H9 (cell line): ENCODE results near the gene EOGT. TPM values are rescaled to one million over a fixed set of nuclear protein-coding genes. Genes with fewer than 3 reads are reported as not detected.

Source experiments
- DNase-seq: peaks from one replicate; pipeline ENCODE4 v3.0.0-alpha.2; 2017
- H2AFZ ChIP-seq: one replicate; pipeline ENCODE4 v1.6.1; 2013; ENCODE audit warnings: mild to moderate bottlenecking, low read length, control low read depth, moderate library complexity
- H2AK5ac ChIP-seq: 2 replicates; pipeline ENCODE4 v1.6.1; 2013; ENCODE audit warnings: low read length, control low read depth, mixed read lengths; ENCODE audit not compliant: insufficient read length
- H2BK120ac ChIP-seq: one replicate; pipeline ENCODE4 v1.6.1; 2013; ENCODE audit warnings: low read depth, mild to moderate bottlenecking, low read length, control low read depth, inconsistent platforms; ENCODE audit not compliant: poor library complexity, severe bottlenecking
- H2BK12ac ChIP-seq: 2 replicates; pipeline ENCODE4 v1.6.1; 2013; ENCODE audit warnings: low read length, control low read depth, mixed read lengths, low read depth; ENCODE audit not compliant: insufficient read length
- H2BK15ac ChIP-seq: 2 replicates; pipeline ENCODE4 v1.6.1; 2013; ENCODE audit warnings: low read depth, low read length, control low read depth
- H2BK20ac ChIP-seq: one replicate; pipeline ENCODE4 v1.6.1; 2013; ENCODE audit warnings: low read depth, mild to moderate bottlenecking, low read length, control low read depth, inconsistent platforms; ENCODE audit not compliant: poor library complexity, severe bottlenecking
- H2BK5ac ChIP-seq: 2 replicates; pipeline ENCODE4 v1.6.1; 2013; ENCODE audit warnings: low read length, control low read depth, mixed read lengths; ENCODE audit not compliant: insufficient read length
- H3K14ac ChIP-seq: 2 replicates; pipeline ENCODE4 v1.6.1; 2013; ENCODE audit warnings: low read length, control low read depth; ENCODE audit not compliant: insufficient read depth
- H3K18ac ChIP-seq: 2 replicates; pipeline ENCODE4 v1.6.1; 2013; ENCODE audit warnings: low read depth, mild to moderate bottlenecking, mixed read lengths, low read length, control low read depth; ENCODE audit not compliant: insufficient read length
- H3K23ac ChIP-seq: 2 replicates; pipeline ENCODE4 v1.6.1; 2013; ENCODE audit warnings: low read length, control low read depth, mixed read lengths, low read depth; ENCODE audit not compliant: insufficient read length
- H3K23me2 ChIP-seq: 2 replicates; pipeline ENCODE4 v1.6.1; 2013; ENCODE audit warnings: low read depth, mild to moderate bottlenecking, mixed read lengths, low read length, control low read depth; ENCODE audit not compliant: insufficient read length, poor library complexity, severe bottlenecking
- H3K27ac ChIP-seq: 2 replicates; pipeline ENCODE4 v1.5.1; 2013; ENCODE audit warnings: low read length, control low read depth, mixed read lengths, low read depth; ENCODE audit not compliant: insufficient read length
- H3K27me3 ChIP-seq: 2 replicates; pipeline ENCODE4 v1.6.1; 2013; ENCODE audit warnings: low read length, control low read depth, inconsistent platforms; ENCODE audit not compliant: insufficient read depth
- H3K4ac ChIP-seq: 2 replicates; pipeline ENCODE4 v1.6.1; 2013; ENCODE audit warnings: low read depth, mild to moderate bottlenecking, control low read depth, inconsistent platforms, low read length, moderate library complexity
- H3K4me1 ChIP-seq: 2 replicates; pipeline ENCODE4 v1.6.1; 2013; ENCODE audit warnings: low read length, control low read depth, inconsistent platforms; ENCODE audit not compliant: insufficient read depth
- H3K4me2 ChIP-seq: 2 replicates; pipeline ENCODE4 v1.6.1; 2013; ENCODE audit warnings: low read length, control low read depth, mixed read lengths; ENCODE audit not compliant: insufficient read length, insufficient read depth
- H3K56ac ChIP-seq: 2 replicates; pipeline ENCODE4 v1.6.1; 2013; ENCODE audit warnings: low read depth, mild to moderate bottlenecking, mixed read lengths, low read length, control low read depth; ENCODE audit not compliant: insufficient read length
- H3K79me1 ChIP-seq: 2 replicates; pipeline ENCODE4 v1.6.1; 2013; ENCODE audit warnings: low read depth, mild to moderate bottlenecking, moderate library complexity, low read length, control low read depth, inconsistent platforms; ENCODE audit not compliant: insufficient read depth, poor library complexity, severe bottlenecking
- H3K79me2 ChIP-seq: 2 replicates; pipeline ENCODE4 v1.6.1; 2013; ENCODE audit warnings: low read length, control low read depth, inconsistent platforms; ENCODE audit not compliant: insufficient read depth
- H3K9ac ChIP-seq: 2 replicates; pipeline ENCODE4 v1.6.1; 2013; ENCODE audit warnings: low read length, control low read depth, mixed read lengths; ENCODE audit not compliant: insufficient read length; ENCODE audit errors: extremely low read depth
- H3K9me3 ChIP-seq: one replicate; pipeline ENCODE4 v1.6.1; 2013; ENCODE audit warnings: low read depth, low read length, inconsistent platforms; ENCODE audit not compliant: control insufficient read depth
- H3T11ph ChIP-seq: one replicate; pipeline ENCODE4 v1.6.1; 2013; ENCODE audit warnings: mild to moderate bottlenecking, low read length, control low read depth, inconsistent platforms
- H4K20me1 ChIP-seq: one replicate; pipeline ENCODE4 v1.6.1; 2013; ENCODE audit not compliant: control insufficient read depth, insufficient read length, insufficient read depth
- H4K5ac ChIP-seq: 2 replicates; pipeline ENCODE4 v1.6.1; 2013; ENCODE audit warnings: low read depth, mild to moderate bottlenecking, mixed read lengths, low read length, control low read depth; ENCODE audit not compliant: insufficient read length
- H4K8ac ChIP-seq: replicated peaks from 2 replicates; pipeline ENCODE4 v1.6.1; 2013; ENCODE audit warnings: low read length, control low read depth, mixed read lengths, low read depth; ENCODE audit not compliant: insufficient read length
- H4K91ac ChIP-seq: 2 replicates; pipeline ENCODE4 v1.6.1; 2013; ENCODE audit warnings: low read depth, mild to moderate bottlenecking, moderate library complexity, mixed read lengths, low read length, control low read depth; ENCODE audit not compliant: insufficient read length
- H3K27ac Mint-ChIP-seq, 3 experiments: 2 replicates in 2 of 3; 3 replicates in 1 of 3; pipeline ENCODE4 v1.8.0; 2020 to 2021; ENCODE audit warnings: mixed read lengths in 3 of 3, mild to moderate bottlenecking in 1 of 3, moderate library complexity in 1 of 3
- H3K27me3 Mint-ChIP-seq: 2 replicates; pipeline ENCODE4 v1.8.0; 2021; ENCODE audit warnings: low read depth, mild to moderate bottlenecking, moderate library complexity, mixed read lengths
- H3K36me3 Mint-ChIP-seq, 3 experiments: 2 replicates in 2 of 3; 3 replicates in 1 of 3; pipeline ENCODE4 v1.8.0; 2020 to 2021; ENCODE audit warnings: low read depth in 3 of 3, mixed read lengths in 3 of 3; ENCODE audit not compliant: insufficient read depth in 1 of 3
- H3K4me1 Mint-ChIP-seq, 2 experiments: 2 replicates each; pipeline ENCODE4 v1.8.0; 2020; ENCODE audit warnings: mixed read lengths in 2 of 2
- H3K4me3 Mint-ChIP-seq, 2 experiments: 2 replicates in 1 of 2; 3 replicates in 1 of 2; pipeline ENCODE4 v1.8.0; 2020 to 2021; ENCODE audit warnings: mild to moderate bottlenecking in 2 of 2, mixed read lengths in 2 of 2, moderate library complexity in 1 of 2
- H3K9me3 Mint-ChIP-seq, 2 experiments: 2 replicates in 1 of 2; 3 replicates in 1 of 2; pipeline ENCODE4 v1.8.0; 2020; ENCODE audit warnings: mild to moderate bottlenecking in 2 of 2, mixed read lengths in 2 of 2, moderate library complexity in 1 of 2
- WGBS: extraction: QIAGEN DNeasy Blood & Tissue Kit; methylation state at CpG from one replicate; pipeline ENCODE4 v1.1.7; 2013; ENCODE audit warnings: missing lambda C conversion rate, low lambda C conversion rate, mixed read lengths; ENCODE audit not compliant: insufficient read length; ENCODE audit errors: extremely low coverage; 5-methylcytosine and 5-hydroxymethylcytosine counted together
- total RNA-seq: library from RNA; stranded (reverse); gene quantifications from 2 replicates; pipeline ENCODE4 v1.2.1, GENCODE V29; 2021
- TF ChIP-seq, protein P1 (sequence below): fragments of 200-600 bp; sonication (generic); conservative IDR thresholded peaks from 3 replicates; pipeline ENCODE4 v1.8.0; 2021; ENCODE audit warnings: antibody characterized with exemption, mild to moderate bottlenecking

EOGT gene
- total RNA-seq, 1 experiment from 2014 or later = 30.5 TPM

DNA sequence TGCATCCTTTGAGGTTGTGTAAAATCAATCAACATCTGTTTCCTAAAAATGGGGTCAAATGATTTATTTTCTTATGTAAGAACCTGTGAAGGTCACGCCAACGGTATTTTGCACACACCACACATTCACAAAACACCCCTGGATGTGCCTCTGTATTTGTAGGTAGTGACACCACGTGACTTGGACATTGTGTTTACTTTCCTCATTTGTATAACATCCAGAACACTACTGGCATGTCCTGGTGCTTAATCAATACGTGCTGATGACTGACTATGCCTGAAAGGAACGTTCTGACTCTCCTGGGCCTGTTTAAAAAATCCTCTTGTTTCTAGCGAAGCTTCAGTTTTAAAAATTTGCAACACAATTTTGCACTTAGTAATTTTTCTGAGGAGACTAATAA lies 77.7 kb downstream of the EOGT start:
- no peak for DNase-seq
- Histone ChIP-seq H2BK15ac (no peak overlapping the region), H4K5ac (no peak overlapping the region), H4K8ac (no peak overlapping the region), H3K27me3 (peaks cover 12% of the 10 kb centered on the region; the same call in 1 of the 2 replicates), H3K79me2 (no peaks in the 10 kb centered on the region), H3K4me1 (no peaks in the 10 kb centered on the region; the same call in 1 of the 2 replicates), H2BK12ac (no peak overlapping the region), H3K4me2 (no peak overlapping the region), H3K18ac (no peak overlapping the region), H3K9ac (no peak overlapping the region), H3K14ac (no peak overlapping the region), H3K27ac (no peak overlapping the region), H2BK20ac (no peak overlapping the region), H2AK5ac (no peak overlapping the region), H3K56ac (no peak overlapping the region), H3K23ac (no peak overlapping the region), H3K9me3 (no peaks in the 10 kb centered on the region), H3K23me2 (peaks cover 16% of the 10 kb centered on the region), H3K79me1 (no peaks in the 10 kb centered on the region), H3T11ph (no peak overlapping the region), H2BK120ac (no peak overlapping the region), H3K4ac (no peak overlapping the region), H2AFZ (no peak overlapping the region), H2BK5ac (no peak overlapping the region), H4K20me1 (no peaks in the 10 kb centered on the region), H4K91ac (no peak overlapping the region)
- no peaks in the 10 kb centered on the region for H3K9me3 Mint-ChIP-seq
- no peaks in the 10 kb centered on the region for H3K36me3 Mint-ChIP-seq
- H3K27me3 Mint-ChIP-seq = peaks cover 28% of the 10 kb centered on the region
- H3K4me1 Mint-ChIP-seq = peaks cover 11 to 17% of the 10 kb centered on the region in 2 experiments
- no CpG with 5 or more reads among the region's 6 CpGs for WGBS
- no peak overlapping the region for H3K4me3 Mint-ChIP-seq
- TF ChIP-seq, protein P1, sequence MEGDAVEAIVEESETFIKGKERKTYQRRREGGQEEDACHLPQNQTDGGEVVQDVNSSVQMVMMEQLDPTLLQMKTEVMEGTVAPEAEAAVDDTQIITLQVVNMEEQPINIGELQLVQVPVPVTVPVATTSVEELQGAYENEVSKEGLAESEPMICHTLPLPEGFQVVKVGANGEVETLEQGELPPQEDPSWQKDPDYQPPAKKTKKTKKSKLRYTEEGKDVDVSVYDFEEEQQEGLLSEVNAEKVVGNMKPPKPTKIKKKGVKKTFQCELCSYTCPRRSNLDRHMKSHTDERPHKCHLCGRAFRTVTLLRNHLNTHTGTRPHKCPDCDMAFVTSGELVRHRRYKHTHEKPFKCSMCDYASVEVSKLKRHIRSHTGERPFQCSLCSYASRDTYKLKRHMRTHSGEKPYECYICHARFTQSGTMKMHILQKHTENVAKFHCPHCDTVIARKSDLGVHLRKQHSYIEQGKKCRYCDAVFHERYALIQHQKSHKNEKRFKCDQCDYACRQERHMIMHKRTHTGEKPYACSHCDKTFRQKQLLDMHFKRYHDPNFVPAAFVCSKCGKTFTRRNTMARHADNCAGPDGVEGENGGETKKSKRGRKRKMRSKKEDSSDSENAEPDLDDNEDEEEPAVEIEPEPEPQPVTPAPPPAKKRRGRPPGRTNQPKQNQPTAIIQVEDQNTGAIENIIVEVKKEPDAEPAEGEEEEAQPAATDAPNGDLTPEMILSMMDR = no peak
- H3K27ac Mint-ChIP-seq = no peak overlapping the region
